ENCODE results near the gene GPRC5B. TPM values are rescaled to one million over a fixed set of nuclear protein-coding genes. Genes with fewer than 3 reads are reported as not detected.

Gene GPRC5B
- total RNA-seq, 1 experiment from 2014 or later, result 137 TPM

GRCh38 chr16:19817122-19817521, 67.5 kb downstream of the GPRC5B start:
- Mint-ChIP-seq H3K4me1 (peaks cover 8 to 13% of the 10 kb centered on the region in 2 experiments), H3K9me3 (peaks cover 11 to 13% of the 10 kb centered on the region in 2 experiments), H3K27ac (peak overlapping the region in 1 of 3 experiments; percentile 77; a peak in 2 of 7 replicates), H3K4me3 (no peak overlapping the region), H3K27me3 (ENCODE audit: low read depth) (peaks cover 2% of the 10 kb centered on the region; the same call in 1 of the 2 replicates), H3K36me3 (ENCODE audit: insufficient read depth in 1 of 3, low read depth in 3 of 3) (peaks cover 7 to 19% (median 9%) of the 10 kb centered on the region in 3 experiments; a peak in 5 of 7 replicates)
- Histone ChIP-seq H4K5ac (ENCODE audit: insufficient read length, low read depth, low read length) (no peak overlapping the region), H3K4me1 (ENCODE audit: insufficient read depth, low read length) (no peaks in the 10 kb centered on the region), H3K18ac (ENCODE audit: insufficient read length, low read depth, low read length) (no peak overlapping the region), H4K91ac (ENCODE audit: insufficient read length, low read depth, low read length) (no peak overlapping the region), H3K9me3 (ENCODE audit: control insufficient read depth, low read depth, low read length) (peaks cover 8% of the 10 kb centered on the region), H3T11ph (ENCODE audit: low read length) (no peak overlapping the region), H2BK120ac (ENCODE audit: low read depth, low read length, poor library complexity, severe bottlenecking) (no peak overlapping the region), H3K27ac (ENCODE audit: insufficient read length, low read depth, low read length) (no peak overlapping the region), H2BK5ac (ENCODE audit: insufficient read length, low read length) (no peak overlapping the region), H3K23ac (ENCODE audit: insufficient read length, low read depth, low read length) (no peak overlapping the region), H2AK5ac (ENCODE audit: insufficient read length, low read length) (no peak overlapping the region), H3K79me1 (ENCODE audit: insufficient read depth, low read depth, low read length, poor library complexity, severe bottlenecking) (no peaks in the 10 kb centered on the region), H3K4me2 (ENCODE audit: insufficient read depth, insufficient read length, low read length) (no peak overlapping the region), H2BK12ac (ENCODE audit: insufficient read length, low read depth, low read length) (no peak overlapping the region), H2BK15ac (ENCODE audit: low read depth, low read length) (no peak overlapping the region), H3K23me2 (ENCODE audit: insufficient read length, low read depth, low read length, poor library complexity, severe bottlenecking) (no peaks in the 10 kb centered on the region), H3K9ac (ENCODE audit: extremely low read depth, insufficient read length, low read length) (no peak overlapping the region), H4K8ac (replicated peaks; ENCODE audit: insufficient read length, low read depth, low read length) (no peak overlapping the region), H2BK20ac (ENCODE audit: low read depth, low read length, poor library complexity, severe bottlenecking) (no peak overlapping the region), H3K27me3 (ENCODE audit: insufficient read depth, low read length) (no peaks in the 10 kb centered on the region), H3K14ac (ENCODE audit: insufficient read depth, low read length) (no peak overlapping the region), H3K56ac (ENCODE audit: insufficient read length, low read depth, low read length) (no peak overlapping the region), H3K79me2 (ENCODE audit: insufficient read depth, low read length) (no peaks in the 10 kb centered on the region), H4K20me1 (ENCODE audit: control insufficient read depth, insufficient read depth, insufficient read length) (no peaks in the 10 kb centered on the region), H2AFZ (ENCODE audit: low read length) (no peak overlapping the region), H3K4ac (ENCODE audit: low read depth, low read length) (no peak overlapping the region)
- WGBS (ENCODE audit: extremely low coverage, insufficient read length, low lambda C conversion rate), result no CpG with 5 or more reads among the region's 3 CpGs
- TF ChIP-seq CTCF (conservative IDR thresholded peaks at IDR 0.05), result no peak
- no peak for DNase-seq

All from H9 (cell line).